HG03103 (cell line): Measurements from ENCODE around the gene ARHGEF7.
"Not testable (repeated sequence)": the region's sequence is repeated elsewhere in the genome, so short reads cannot be mapped to it uniquely, and the experiment has no call there.

ENCODE experiments used
- ATAC-seq: cut with Tn5 transposase; IDR thresholded peaks from one replicate; pipeline ENCODE4 v1.9.1; 2021; ENCODE audit warnings: low read depth; ENCODE audit not compliant: unreplicated experiment

Gene ARHGEF7

DNA sequence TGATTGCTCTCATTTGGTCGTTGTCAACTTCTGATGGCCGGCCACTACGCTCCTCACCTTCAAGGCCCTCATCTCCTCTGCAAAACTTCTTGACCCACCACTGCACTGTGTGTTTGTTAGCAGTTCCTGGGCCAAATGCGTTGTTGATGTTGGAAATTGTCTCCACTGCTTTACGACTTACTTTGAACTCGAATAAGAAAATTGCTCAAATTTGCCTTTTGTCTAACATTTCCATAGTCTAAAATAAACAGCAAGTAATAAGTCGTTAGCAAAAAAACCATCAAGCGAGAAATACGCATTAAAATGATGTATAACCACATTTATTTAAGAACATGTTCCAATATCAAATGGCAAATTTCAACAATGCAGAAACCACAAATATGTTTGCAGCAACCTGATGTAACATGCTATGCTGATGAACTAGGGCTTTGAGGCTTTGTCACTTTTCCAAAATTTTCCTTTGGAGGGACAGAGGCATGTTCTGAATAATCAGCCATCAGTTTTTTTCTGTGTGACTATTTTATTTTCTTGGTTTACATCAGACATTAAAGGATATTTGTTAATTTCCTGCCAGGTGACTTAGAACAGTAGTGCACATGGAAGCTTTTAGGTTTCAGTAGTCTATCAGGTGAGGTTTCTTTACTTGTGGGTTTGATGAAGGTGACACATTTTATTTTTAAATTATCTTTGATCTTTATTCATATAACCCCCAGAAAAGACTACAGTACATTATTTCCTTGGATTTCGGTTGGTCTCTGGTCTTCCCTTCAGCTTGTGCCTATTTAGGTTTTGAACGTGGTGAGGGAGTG, 130.7 kb downstream of the ARHGEF7 start:
- no peak for ATAC-seq

DNA sequence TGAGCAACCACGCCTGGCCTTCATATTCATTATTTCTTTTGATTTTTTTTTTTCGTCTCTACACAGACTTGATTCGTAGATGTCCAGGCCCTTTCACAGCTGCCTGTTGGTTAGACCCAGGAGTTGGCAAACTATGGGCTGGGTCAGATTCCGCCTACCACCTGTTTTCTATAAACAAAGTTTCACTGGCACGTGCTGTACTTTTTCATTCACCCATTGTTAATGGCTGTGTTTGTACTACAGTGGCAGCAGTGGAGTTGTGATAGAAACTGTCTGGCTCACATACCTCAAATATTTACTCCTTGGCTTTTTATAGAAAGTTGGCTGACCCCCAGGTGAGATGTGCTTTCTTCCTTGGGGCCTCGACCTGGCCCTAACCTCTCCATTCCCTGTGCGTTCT, 132.4 kb downstream of the ARHGEF7 start:
- no peak for ATAC-seq

DNA sequence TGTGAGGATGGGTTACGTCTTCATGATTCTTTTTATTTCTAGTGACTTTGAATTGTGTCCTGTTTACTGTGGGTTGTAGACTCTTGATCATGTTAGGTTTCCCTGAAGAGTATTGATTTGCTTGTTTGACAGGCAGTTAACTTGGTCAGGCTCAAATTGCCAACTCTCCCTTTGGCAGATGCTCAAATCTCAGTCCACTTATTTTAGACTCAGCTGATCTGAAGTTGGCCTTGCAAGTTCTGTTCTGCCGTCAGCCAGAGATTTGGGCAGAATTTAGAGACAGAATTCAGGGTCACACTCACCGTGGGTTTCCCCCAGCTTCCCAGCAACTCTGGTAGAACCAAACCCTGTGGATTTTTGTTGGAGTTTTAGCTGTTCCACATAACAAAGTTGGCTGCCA, 133.7 kb downstream of the ARHGEF7 start:
- no peak for ATAC-seq

DNA sequence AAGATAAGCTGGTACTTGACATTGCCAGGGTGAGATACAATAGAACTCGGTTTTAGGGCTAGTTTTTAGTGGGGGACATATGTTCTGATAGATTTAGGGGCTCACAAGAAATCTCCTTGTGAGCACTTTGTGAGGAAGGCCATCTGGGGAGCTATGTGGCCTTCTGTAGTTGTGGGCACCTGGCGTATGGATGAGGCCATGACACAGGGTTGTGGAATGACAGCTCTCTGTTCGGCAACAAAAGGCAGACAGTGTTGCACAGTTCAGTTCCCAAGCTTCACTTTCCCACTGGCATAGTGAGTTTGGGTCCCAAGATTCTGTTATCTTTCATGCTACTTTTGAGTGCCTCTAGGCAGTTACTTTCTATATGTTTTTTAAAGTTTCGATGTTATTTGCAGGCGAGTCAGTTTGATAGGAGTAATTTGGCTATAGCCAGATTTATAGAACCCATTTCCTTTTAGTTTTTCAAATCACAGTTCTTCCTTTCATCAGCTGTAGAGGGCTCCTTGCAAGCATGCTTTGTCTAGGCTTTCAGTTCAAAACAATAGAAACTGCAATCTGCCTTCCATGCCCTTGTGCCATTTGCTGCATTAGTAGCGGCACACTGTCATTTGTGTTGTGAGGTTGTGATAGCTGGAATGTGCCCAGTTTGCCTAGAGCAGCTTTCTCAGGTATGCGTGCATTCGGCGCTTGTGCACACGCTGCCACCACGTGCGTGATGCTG, 134.7 kb downstream of the ARHGEF7 start:
- no peak for ATAC-seq

DNA sequence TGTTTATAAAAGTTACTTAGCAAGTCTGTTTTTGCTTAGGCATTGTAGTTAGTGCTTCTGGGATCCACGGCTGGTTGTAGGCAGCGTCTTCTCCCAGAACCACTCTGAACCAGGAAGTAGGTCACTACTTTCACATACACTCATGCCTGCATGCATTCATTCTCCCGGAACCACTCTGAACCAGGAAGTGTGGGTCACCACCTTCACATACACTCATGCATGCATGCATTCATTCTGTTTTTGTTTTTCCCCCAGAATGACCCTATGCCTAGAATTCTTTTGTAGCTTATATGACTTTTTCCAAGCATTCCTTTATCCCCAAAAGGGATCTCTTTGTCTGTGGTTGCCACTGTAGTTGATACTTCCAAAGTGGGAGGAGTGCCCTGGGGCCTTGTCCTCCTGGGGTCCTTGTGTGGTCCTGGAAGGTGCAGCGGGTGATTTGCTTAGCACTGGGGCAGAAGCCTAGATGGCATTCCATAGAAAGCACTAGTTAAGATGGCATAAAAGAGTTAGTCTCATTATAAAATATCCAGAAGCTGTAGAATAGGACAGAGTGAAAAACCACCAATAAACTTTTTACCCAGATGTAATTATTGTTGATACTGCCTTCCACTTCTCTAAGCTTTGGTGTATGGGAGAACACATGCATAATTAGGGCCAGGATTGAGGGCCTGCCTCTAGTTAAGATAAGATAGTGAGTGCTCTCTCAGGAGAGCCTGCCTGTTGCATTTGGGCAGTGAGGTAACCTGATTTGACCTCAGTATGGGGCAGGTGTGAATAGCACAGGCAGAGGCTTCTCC, 136.7 kb downstream of the ARHGEF7 start:
- no peak for ATAC-seq

DNA sequence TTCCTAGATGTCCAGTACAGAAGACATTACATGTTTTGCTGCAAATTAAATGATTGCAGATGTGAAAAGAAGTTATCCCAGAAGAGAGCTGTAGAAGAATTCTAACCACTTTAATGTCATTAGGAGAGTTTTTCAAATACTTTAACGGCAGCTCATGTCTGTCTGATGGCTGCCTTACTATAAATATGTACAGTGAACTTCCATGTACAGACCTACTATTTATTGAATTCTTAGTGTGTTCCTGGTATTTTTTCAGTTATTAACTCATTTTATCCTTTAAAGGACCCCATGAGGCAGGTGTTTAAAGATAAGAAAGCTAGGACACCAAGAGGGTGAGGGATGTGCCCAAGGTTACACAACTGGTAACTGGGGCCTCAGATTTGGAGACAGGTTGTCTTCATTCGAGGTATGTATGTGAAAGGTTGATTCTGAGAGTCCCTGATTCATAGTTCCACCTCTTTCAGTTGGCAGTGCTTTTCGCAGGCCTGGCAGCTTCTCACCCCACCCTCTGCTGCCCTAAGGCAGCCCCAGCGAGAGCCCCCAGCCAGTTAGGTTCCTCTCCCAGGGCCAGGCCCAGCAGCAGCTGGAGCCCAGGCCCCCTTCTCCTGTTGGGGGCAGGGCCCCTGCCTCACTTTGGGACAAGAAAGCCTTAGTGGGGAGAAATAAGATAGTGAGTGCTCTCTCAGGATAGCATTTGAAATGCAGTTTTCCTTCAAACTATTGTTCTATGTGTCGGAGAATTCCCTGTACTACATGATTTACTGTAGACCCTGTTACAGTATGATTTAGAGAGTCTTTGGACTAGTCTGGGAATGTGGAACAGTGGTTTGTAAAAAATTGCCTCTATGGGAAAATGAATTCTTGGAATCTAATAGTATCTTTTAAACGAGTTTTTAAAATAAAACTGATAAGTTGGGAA, 137.6 kb downstream of the ARHGEF7 start:
- ATAC-seq, result no peak

DNA sequence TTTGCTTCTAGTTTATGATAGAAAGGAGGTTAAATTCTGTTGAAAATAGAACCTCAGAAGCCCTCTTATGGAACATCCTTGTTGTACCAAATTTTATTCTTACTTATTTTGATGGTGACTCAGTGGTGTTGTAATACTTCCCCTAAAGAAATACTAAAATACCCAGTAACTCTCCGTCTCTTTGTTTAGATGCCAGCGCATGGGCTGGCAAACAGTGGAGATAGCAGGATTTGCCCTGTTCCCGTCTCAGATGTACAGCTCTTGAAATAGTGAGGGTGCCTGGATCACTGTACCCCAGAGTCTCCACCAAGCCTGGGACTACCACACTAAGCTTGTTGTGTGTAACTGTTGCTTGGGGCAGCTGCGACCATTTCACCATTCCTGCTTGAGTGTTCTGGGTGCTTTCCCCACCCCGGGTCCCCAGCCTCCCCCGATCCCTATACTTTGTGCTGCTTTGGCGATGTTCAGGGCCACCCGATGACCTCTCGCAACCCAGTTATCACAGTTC, 138.3 kb downstream of the ARHGEF7 start:
- no peak for ATAC-seq

DNA sequence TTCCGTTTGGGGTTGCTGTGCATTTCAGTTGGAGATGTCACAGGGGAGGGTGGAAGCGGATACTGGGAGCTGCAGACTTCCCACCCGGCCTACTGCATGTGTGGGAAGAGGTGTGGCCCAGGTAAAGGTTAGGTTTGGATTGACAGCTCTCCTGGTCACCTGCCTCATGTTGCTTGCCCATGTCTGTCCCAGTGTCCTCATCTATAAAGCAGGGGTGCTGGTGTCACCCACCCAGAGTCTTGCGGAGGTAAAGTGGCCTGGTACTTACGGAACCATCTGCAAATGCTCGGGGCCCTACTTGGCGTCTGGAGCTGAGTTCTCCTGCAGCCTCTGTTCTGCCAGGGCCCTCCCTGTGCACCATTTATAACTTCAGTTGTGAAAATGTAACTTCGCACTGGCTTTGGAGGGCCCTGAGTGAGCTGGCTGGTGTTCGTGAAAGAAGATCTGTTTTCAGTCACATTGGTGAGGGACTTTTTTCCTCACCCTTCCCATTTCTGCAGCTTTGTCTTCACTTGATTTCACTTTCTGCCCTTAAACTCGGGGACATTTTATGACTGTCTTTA, 140.2 kb downstream of the ARHGEF7 start:
- no peak for ATAC-seq

DNA sequence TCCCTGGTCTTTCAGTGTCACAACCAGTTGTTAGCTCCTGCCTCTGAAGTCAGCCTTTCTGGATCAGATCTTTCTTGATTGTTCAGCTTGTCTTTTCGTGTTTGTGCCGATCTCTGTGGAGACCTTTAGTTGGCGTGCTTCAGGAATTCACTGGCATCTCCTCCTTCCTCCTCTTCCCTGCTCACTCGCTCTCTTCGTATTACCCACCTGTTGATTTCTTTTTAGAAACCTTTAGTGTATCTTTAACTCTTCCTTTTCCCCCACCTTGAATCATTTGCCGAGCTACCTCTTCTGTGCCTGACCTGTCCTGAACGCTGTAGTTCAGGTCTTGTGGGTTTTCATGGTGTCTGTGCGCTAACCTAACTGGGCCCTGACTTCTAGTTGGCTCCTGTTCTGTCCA, 141.3 kb downstream of the ARHGEF7 start:
- no peak for ATAC-seq

DNA sequence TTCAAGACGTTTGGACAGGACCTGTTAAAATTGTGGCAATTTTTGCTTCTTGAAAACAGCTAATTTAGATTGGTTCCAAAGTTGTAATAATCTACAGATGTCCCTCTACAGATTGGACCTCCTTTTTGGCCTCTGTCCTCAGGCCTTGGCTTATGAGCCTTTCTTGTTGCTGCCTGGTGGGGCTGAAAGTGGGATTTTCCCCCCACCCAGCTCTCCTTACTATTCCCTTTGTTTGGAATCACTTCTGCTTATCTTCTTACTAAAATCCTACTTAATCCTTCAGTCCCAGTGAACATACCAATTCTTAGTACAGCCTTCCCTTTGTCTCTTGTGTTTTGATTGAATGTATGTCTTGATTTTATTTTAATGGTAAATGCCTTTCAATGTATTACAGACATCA, 141.8 kb downstream of the ARHGEF7 start:
- no peak for ATAC-seq

DNA sequence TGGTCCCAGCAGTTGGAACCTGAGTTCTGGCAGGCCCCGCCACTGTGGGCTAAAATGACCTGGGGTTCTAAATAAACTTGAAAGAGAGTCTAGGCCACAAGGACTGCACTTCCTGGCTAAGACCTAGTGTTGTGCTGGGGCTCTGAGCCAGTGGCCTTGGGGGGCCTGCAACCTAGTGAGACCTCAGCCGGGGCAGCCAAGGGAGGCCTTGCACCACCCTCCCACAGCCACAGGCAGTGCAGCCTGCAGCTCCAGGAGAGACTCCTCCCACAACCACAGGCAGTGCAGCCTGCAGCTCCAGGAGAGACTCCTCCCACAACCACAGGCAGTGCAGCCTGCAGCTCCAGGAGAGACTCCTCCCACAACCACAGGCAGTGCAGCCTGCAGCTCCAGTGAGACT, 142.8 kb downstream of the ARHGEF7 start:
- ATAC-seq, result not testable (repeated sequence)

DNA sequence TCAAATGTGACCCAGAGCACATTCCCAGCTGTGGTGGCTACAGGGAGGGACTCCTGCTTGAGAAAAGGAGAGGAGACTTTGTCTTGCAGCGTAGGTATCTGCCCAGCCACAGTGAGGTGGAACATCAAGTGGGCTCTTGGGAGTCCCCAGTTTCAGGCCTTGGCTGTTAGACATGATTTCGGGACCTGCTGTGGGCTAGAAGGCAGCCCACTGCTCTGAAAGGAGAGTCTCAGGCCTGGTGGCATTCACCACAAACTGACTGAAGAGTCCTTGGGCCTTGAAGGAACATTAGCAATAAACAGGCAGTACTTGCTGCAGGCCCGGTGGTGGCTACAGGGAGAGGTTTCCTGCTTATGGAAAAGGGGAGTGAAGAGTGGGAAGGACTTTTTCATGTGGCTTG, 143.5 kb downstream of the ARHGEF7 start:
- no peak for ATAC-seq

DNA sequence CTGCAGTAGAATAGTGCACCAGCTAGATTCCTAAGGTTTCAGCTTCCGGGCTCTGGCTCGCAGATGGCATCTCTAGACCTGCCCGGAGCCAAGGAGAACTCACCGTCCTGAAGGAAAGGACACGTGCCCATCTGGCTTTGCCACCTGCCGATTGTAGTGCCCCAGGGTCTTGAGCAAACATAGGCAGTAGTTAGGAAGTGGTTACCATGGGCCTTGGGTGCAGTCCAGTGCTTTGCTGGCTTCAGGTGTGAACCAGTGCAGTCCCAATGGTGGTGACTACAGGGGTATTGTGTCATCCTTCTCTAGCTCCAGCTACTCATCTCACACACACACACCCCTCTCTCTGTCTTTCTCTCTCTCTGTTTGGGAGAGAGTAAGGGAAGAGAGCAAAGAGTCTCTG, 143.9 kb downstream of the ARHGEF7 start:
- ATAC-seq, result no peak

DNA sequence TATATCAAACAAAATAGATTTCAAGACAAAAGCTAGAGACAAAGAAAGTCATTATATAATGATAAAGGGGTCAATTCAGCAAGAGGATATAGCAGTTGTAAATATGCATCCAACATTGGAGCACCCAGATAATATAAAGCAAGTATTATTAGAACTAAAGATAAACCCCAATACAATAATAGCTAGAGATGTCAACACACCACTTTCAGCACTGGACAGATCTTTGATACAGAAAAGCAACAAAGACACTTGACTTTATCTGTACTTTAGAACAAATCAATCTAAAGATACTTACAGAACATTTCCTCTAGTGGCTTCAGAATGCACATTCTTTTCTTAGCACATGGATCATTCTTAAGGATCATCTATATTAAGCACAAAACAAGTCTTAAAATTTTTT, 146.2 kb downstream of the ARHGEF7 start:
- no peak for ATAC-seq

DNA sequence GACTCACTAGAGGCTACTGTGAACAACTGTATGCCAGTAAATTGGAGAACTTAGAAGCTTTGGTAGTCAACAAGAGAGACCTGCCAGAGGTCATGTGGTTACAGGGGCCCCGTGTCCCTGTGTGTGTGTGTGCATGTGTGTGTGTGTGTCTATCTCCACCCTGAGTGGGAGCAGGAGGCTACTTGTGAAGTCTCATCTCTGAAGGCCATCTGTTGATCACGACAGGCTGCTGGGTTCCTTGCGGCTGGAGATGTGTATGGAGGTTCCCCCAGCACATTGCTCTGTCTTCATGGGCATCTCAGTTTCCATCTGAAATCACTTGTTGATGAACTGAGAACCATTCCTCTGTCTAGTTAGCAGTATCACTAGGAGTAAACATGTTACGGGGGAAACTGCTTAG, 147.2 kb downstream of the ARHGEF7 start:
- ATAC-seq, result no peak

DNA sequence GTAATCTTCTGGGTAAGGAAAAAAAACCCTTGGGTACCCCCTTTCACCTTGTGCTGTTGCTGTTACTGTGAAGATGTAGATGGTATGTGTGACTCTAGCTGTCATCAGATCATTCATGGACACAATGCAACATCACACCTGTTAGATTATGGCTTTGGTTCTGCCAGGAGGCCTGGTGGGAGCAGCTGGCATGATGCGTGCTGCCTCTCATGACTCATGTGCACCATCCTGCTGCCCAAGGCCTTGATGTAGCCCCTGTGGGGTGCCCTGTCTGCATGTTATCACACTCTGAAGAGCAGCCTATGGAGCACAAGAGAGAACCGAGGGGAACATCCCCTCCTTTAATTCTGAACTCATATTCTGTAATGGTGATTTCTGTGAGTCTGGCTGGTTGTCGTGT, 147.6 kb downstream of the ARHGEF7 start:
- ATAC-seq, result no peak

DNA sequence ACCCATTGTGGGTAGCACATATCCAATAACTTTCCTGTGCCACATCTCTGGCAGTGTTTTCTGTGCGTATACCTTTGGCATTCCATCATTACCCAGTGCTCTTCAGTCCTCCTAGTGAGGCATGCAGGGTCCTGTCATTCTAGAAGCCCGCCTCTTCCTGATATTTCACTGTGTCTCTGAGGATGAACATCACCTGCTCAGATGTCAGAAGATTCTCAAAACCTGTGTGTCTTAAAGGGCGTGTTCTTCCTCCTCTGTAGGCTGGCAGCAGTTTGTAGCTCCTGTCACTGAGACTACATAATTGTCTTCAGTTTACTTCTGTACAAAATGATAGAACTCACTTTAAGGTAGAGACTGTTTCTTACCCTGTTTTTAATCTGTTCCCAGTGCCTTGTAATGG, 148.5 kb downstream of the ARHGEF7 start:
- no peak for ATAC-seq

DNA sequence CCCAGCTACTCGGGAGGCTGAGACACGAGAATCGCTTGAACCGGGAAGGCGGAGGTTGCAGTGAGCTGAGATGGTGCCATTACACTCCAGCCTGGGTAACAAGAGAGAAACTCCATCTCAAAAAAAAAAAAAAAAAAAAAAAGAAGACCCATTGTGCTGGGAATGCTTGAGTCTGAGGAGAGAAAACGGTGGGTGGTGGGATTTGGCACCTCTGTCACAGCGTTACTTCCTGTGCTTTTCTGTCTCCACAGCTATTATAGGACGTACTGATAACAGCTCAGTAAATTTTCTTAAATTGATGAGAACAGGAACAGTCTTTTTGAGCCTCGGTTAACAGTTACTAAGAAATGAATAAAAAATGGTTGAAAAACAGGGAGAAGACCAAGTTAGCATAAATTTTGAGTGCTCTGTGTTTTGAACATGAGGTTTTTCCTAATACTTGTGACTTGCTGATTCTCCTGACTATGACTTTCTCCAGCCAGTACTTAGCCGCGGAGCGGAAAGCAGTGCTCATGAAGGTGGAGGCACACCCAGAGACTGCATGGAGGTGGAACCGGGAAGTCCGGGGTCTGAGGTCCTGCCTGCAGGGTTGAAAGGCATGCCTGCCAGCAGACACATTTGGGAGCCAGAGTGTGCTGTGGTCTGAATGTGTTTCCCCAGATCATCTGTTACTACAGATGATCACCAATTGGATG, 150.0 kb downstream of the ARHGEF7 start:
- no peak for ATAC-seq

DNA sequence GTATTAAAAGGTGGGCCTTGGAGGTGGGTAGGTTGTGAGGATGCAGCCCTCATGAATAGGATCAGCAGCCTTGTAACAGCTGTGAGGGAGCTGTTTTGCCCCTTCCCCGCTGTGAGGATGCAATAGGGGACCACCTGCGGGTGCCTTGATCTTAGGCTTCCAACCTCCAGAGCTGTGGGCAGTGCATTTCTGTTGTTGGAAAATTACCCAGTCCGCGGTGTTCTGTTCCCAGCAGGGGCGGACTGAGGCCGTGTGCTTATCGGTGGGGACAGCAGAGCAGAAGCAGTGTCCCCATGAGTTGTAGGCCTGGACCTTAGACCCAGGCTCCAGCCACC, 150.6 kb downstream of the ARHGEF7 start:
- no peak for ATAC-seq
